ENCODE results near the gene COL20A1.

COL20A1 gene

DNA sequence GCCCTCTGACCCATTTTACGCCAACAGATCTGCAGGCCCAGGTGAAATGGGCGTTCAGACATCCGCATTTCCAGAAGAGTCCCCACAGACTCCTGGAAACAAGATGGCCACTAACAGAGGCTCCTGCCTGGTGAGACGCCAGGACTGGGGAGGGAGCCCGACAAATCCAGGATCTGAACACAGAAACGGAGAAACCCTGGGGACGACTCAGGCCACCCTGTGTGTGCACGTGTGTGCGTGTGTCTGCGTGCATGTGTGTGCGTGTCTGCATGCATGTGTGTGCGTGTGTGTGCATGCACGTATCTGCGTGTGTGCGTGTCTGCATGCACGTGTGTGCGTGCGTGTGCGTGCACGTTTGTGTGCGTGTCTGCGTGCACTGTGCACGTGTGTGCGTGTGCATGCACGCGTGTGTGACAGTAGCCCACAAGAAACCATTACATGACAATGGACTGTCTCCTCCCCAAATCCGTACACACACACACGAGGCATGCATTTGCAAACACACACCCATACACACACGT, 43.3 kb downstream of the COL20A1 start:
- Histone ChIP-seq H3K27ac (ENCODE audit: extremely low read depth, low read depth, low read length) (no peak overlapping the region), H3K9me3 (ENCODE audit: control insufficient read depth, insufficient read depth, low read depth, low read length) (no peaks in the 10 kb centered on the region), H3K4me3 (ENCODE audit: low read depth, low read length) (no peak overlapping the region), H3K4me1 (ENCODE audit: control insufficient read depth, insufficient read depth, low read length) (no peaks in the 10 kb centered on the region), H3K36me3 (ENCODE audit: control insufficient read depth in 2 of 2, insufficient read depth in 1 of 2, low read length in 2 of 2) (no peaks in the 10 kb centered on the region)
- ChIA-PET POLR2A (no interaction called here), CTCF (no interaction called here)
- TF ChIP-seq ZNF341 (tag by site-specific recombination; IDR thresholded peaks at IDR 0.05; ENCODE audit: low read depth): no peak
- TF ChIP-seq, protein P1, sequence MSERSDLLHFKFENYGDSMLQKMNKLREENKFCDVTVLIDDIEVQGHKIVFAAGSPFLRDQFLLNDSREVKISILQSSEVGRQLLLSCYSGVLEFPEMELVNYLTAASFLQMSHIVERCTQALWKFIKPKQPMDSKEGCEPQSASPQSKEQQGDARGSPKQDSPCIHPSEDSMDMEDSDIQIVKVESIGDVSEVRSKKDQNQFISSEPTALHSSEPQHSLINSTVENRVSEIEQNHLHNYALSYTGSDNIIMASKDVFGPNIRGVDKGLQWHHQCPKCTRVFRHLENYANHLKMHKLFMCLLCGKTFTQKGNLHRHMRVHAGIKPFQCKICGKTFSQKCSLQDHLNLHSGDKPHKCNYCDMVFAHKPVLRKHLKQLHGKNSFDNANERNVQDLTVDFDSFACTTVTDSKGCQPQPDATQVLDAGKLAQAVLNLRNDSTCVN (tag by site-specific recombination; optimal IDR thresholded peaks at IDR 0.05): peak; percentile 36
- TF ChIP-seq, protein P2, sequence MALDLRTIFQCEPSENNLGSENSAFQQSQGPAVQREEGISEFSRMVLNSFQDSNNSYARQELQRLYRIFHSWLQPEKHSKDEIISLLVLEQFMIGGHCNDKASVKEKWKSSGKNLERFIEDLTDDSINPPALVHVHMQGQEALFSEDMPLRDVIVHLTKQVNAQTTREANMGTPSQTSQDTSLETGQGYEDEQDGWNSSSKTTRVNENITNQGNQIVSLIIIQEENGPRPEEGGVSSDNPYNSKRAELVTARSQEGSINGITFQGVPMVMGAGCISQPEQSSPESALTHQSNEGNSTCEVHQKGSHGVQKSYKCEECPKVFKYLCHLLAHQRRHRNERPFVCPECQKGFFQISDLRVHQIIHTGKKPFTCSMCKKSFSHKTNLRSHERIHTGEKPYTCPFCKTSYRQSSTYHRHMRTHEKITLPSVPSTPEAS (tag by site-specific recombination; IDR thresholded peaks at IDR 0.05): peak; percentile 62; the same call in 1 of the 2 replicates

DNA sequence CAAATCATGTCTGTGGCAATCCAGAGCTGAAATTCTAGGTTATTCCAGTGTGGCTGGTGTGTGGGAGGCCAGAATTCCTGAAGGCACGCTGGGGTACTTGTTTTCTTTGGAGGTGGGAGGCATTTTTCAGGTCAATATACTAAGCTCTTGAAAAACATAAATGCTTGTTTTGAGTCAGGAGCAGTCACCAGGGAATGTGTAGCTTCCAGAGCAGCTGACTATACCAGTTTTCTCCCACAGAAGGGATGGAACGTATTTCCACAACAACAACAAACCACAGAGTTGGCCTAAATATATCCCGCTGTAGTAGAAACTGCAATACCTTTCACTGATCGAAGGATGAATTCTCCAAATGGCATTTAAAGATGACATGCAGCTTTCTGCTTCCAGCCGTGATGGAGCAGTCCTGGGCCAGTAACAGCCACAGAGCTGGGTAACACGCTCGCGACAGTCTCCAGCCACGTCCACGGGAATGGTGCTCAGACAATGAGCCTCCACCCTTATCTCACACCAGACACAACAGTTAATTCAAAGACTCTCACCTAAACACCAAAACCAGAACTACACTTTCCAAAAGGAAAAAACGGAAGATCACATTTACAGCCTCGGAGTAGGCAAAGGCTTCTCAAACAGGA, 44.9 kb downstream of the COL20A1 start:
- Histone ChIP-seq H3K9me3 (ENCODE audit: control insufficient read depth, insufficient read depth, low read depth, low read length) (no peaks in the 10 kb centered on the region), H3K27ac (ENCODE audit: extremely low read depth, low read depth, low read length) (no peak overlapping the region), H3K4me3 (ENCODE audit: low read depth, low read length) (no peak overlapping the region), H3K36me3 (ENCODE audit: control insufficient read depth in 2 of 2, insufficient read depth in 1 of 2, low read length in 2 of 2) (no peaks in the 10 kb centered on the region), H3K4me1 (ENCODE audit: control insufficient read depth, insufficient read depth, low read length) (no peaks in the 10 kb centered on the region)
- CTCF ChIA-PET: interaction anchor here (0.7 to 1.6 kb wide), 3 partner anchors 28 to 44 kb away, joined by 3 to 4 read pairs (median 3); no protein-coding TSS in a partner anchor
- no peak for TF ChIP-seq BCL11A (tag by site-specific recombination; IDR thresholded peaks at IDR 0.05; ENCODE audit: low read depth)
- TF ChIP-seq ZNF121 (tag by site-specific recombination; IDR thresholded peaks at IDR 0.05): no peak
- TF ChIP-seq ZFHX2 (tag by site-specific recombination; conservative IDR thresholded peaks at IDR 0.05): peak; percentile 89
- peak; percentile 33 for TF ChIP-seq GLIS1 (tag by site-specific recombination; IDR thresholded peaks at IDR 0.05)
- TF ChIP-seq, protein P3, sequence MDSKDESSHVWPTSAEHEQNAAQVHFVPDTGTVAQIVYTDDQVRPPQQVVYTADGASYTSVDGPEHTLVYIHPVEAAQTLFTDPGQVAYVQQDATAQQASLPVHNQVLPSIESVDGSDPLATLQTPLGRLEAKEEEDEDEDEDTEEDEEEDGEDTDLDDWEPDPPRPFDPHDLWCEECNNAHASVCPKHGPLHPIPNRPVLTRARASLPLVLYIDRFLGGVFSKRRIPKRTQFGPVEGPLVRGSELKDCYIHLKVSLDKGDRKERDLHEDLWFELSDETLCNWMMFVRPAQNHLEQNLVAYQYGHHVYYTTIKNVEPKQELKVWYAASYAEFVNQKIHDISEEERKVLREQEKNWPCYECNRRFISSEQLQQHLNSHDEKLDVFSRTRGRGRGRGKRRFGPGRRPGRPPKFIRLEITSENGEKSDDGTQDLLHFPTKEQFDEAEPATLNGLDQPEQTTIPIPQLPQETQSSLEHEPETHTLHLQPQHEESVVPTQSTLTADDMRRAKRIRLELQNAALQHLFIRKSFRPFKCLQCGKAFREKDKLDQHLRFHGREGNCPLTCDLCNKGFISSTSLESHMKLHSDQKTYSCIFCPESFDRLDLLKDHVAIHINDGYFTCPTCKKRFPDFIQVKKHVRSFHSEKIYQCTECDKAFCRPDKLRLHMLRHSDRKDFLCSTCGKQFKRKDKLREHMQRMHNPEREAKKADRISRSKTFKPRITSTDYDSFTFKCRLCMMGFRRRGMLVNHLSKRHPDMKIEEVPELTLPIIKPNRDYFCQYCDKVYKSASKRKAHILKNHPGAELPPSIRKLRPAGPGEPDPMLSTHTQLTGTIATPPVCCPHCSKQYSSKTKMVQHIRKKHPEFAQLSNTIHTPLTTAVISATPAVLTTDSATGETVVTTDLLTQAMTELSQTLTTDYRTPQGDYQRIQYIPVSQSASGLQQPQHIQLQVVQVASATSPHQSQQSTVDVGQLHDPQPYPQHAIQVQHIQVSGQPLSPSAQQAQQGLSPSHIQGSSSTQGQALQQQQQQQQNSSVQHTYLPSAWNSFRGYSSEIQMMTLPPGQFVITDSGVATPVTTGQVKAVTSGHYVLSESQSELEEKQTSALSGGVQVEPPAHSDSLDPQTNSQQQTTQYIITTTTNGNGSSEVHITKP (tag by site-specific recombination; IDR thresholded peaks at IDR 0.05): peak; percentile 55
- no peak for TF ChIP-seq ZNF19 (tag by site-specific recombination; IDR thresholded peaks at IDR 0.05; ENCODE audit: low read depth)
- TF ChIP-seq ZNF514 (tag by site-specific recombination; IDR thresholded peaks at IDR 0.05): no peak
- peak; percentile 67; the same call in 1 of the 2 replicates for TF ChIP-seq EGR2 (tag by site-specific recombination; IDR thresholded peaks at IDR 0.05; ENCODE audit: low read depth)
- TF ChIP-seq ZIC2 (tag by site-specific recombination; IDR thresholded peaks at IDR 0.05): peak; percentile 28; the same call in 1 of the 2 replicates
- TF ChIP-seq, protein P4, sequence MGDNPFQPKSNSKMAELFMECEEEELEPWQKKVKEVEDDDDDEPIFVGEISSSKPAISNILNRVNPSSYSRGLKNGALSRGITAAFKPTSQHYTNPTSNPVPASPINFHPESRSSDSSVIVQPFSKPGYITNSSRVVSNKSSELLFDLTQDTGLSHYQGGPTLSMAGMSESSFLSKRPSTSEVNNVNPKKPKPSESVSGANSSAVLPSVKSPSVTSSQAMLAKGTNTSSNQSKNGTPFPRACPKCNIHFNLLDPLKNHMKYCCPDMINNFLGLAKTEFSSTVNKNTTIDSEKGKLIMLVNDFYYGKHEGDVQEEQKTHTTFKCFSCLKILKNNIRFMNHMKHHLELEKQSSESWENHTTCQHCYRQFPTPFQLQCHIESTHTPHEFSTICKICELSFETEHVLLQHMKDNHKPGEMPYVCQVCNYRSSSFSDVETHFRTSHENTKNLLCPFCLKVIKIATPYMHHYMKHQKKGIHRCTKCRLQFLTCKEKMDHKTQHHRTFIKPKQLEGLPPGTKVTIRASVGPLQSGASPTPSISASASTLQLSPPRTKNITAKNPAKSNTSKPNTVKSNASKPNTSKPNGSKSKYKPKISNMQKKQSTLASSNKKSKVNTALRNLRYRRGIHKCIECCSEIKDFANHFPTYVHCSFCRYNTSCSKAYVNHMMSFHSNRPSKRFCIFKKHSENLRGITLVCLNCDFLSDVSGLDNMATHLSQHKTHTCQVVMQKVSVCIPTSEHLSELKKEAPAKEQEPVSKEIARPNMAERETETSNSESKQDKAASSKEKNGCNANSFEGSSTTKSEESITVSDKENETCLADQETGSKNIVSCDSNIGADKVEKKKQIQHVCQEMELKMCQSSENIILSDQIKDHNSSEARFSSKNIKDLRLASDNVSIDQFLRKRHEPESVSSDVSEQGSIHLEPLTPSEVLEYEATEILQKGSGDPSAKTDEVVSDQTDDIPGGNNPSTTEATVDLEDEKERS (tag by site-specific recombination; IDR thresholded peaks at IDR 0.05): no peak
- TF ChIP-seq ZFP37 (tag by site-specific recombination; IDR thresholded peaks at IDR 0.05): no peak
- POLR2A ChIA-PET: no interaction called here

Data from HEK293 (cell line).